Measurements from ENCODE around the gene PARD3B. TPM values are rescaled to one million over a fixed set of nuclear protein-coding genes. Genes with fewer than 3 reads are reported as not detected.

PARD3B gene
- total and polyA plus RNA-seq, 2 of the 13 experiments (the other 11 are each of a cell fraction or from before 2014, with no cell fraction given), result 0.71 to 2.3 TPM

DNA sequence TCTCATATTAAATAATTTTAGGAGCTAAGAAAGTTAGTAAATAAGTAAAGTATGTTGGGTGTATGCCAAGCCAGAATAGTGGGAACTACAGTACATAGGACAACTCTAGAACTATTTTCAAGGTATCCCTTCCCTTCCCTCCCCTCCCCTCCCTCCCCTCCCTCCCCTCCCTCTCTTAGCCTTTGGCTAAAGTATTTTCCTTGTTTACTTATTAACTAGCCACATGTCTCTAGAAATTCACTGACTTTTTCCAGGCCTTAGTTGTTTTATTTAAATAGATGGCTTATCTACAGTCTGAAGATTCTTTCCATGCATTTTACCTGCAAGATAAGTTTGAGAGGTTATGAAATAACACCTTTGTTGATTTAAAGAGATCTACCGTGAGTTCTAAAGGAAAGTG, 402.1 kb downstream of the PARD3B start (continued):
- TF ChIP-seq FOSL2 (CRISPR knock-in tag; IDR thresholded peaks at IDR 0.05), result no peak
- no peak for TF ChIP-seq HNRNPUL1 (IDR thresholded peaks at IDR 0.05; ENCODE audit: low read depth, low read length)
- no peak for TF ChIP-seq ZNF747 (CRISPR knock-in tag; IDR thresholded peaks at IDR 0.05; ENCODE audit: borderline replicate concordance)
- no peak for TF ChIP-seq ZBTB46 (CRISPR knock-in tag; IDR thresholded peaks at IDR 0.05; ENCODE audit: borderline replicate concordance)
- TF ChIP-seq, protein P1, sequence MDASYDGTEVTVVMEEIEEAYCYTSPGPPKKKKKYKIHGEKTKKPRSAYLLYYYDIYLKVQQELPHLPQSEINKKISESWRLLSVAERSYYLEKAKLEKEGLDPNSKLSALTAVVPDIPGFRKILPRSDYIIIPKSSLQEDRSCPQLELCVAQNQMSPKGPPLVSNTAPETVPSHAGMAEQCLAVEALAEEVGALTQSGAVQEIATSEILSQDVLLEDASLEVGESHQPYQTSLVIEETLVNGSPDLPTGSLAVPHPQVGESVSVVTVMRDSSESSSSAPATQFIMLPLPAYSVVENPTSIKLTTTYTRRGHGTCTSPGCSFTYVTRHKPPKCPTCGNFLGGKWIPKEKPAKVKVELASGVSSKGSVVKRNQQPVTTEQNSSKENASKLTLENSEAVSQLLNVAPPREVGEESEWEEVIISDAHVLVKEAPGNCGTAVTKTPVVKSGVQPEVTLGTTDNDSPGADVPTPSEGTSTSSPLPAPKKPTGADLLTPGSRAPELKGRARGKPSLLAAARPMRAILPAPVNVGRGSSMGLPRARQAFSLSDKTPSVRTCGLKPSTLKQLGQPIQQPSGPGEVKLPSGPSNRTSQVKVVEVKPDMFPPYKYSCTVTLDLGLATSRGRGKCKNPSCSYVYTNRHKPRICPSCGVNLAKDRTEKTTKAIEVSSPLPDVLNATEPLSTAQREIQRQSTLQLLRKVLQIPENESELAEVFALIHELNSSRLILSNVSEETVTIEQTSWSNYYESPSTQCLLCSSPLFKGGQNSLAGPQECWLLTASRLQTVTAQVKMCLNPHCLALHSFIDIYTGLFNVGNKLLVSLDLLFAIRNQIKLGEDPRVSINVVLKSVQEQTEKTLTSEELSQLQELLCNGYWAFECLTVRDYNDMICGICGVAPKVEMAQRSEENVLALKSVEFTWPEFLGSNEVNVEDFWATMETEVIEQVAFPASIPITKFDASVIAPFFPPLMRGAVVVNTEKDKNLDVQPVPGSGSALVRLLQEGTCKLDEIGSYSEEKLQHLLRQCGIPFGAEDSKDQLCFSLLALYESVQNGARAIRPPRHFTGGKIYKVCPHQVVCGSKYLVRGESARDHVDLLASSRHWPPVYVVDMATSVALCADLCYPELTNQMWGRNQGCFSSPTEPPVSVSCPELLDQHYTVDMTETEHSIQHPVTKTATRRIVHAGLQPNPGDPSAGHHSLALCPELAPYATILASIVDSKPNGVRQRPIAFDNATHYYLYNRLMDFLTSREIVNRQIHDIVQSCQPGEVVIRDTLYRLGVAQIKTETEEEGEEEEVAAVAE (CRISPR knock-in tag; IDR thresholded peaks at IDR 0.05; ENCODE audit: borderline replicate concordance), result no peak
- no peak for TF ChIP-seq ZNF331 (CRISPR knock-in tag; IDR thresholded peaks at IDR 0.05)
- TF ChIP-seq NFRKB (IDR thresholded peaks at IDR 0.05), result no peak
- no peak for TF ChIP-seq CC2D1A (CRISPR knock-in tag; IDR thresholded peaks at IDR 0.05)
- no peak for TF ChIP-seq XRCC5 (optimal IDR thresholded peaks at IDR 0.05; ENCODE audit: low read length)
- TF ChIP-seq, protein P2, sequence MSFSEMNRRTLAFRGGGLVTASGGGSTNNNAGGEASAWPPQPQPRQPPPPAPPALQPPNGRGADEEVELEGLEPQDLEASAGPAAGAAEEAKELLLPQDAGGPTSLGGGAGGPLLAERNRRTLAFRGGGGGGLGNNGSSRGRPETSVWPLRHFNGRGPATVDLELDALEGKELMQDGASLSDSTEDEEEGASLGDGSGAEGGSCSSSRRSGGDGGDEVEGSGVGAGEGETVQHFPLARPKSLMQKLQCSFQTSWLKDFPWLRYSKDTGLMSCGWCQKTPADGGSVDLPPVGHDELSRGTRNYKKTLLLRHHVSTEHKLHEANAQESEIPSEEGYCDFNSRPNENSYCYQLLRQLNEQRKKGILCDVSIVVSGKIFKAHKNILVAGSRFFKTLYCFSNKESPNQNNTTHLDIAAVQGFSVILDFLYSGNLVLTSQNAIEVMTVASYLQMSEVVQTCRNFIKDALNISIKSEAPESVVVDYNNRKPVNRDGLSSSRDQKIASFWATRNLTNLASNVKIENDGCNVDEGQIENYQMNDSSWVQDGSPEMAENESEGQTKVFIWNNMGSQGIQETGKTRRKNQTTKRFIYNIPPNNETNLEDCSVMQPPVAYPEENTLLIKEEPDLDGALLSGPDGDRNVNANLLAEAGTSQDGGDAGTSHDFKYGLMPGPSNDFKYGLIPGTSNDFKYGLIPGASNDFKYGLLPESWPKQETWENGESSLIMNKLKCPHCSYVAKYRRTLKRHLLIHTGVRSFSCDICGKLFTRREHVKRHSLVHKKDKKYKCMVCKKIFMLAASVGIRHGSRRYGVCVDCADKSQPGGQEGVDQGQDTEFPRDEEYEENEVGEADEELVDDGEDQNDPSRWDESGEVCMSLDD (CRISPR knock-in tag; IDR thresholded peaks at IDR 0.05; ENCODE audit: borderline replicate concordance), result no peak
- TF ChIP-seq PHF8 (CRISPR knock-in tag; IDR thresholded peaks at IDR 0.05), result no peak
- TF ChIP-seq, protein P3, sequence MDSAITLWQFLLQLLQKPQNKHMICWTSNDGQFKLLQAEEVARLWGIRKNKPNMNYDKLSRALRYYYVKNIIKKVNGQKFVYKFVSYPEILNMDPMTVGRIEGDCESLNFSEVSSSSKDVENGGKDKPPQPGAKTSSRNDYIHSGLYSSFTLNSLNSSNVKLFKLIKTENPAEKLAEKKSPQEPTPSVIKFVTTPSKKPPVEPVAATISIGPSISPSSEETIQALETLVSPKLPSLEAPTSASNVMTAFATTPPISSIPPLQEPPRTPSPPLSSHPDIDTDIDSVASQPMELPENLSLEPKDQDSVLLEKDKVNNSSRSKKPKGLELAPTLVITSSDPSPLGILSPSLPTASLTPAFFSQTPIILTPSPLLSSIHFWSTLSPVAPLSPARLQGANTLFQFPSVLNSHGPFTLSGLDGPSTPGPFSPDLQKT (CRISPR knock-in tag; IDR thresholded peaks at IDR 0.05; ENCODE audit: borderline replicate concordance), result no peak

Data from HepG2 (cell line).